Kasumi-1 (cell line): ENCODE results near the gene MCCC1.

Experiments
- DNase-seq, 2 experiments: peaks; one replicate each; lab custom pipeline; 2025; lab: John Stamatoyannopoulos, UW

The MCCC1 gene

GRCh38 chr3:182980204-182981037 lies 118.9 kb downstream of the MCCC1 start, which contains the start of gene DCUN1D1:
DCUN1D1 (minus strand) TSS chr3:182980538; CDS start chr3:182980489, 49 bp downstream.
- DNase-seq: peak; percentile 59 to 71

- DNase-seq: peak; percentile 30 to 56
These were observed 119.6 kb downstream of the MCCC1 start for GRCh38 chr3:182979674-182980191.

- DNase-seq: peak in 1 of 2 experiments; percentile 30
These were observed 120.1 kb downstream of the MCCC1 start for GRCh38 chr3:182979103-182979673.

GRCh38 chr3:182978387-182978786 lies 120.9 kb downstream of the MCCC1 start:
- DNase-seq: no peak

- no peak for DNase-seq
These were observed 126.2 kb downstream of the MCCC1 start for GRCh38 chr3:182973047-182973446.

GRCh38 chr3:182972387-182972786 lies 126.9 kb downstream of the MCCC1 start:
- DNase-seq: no peak

- DNase-seq: no peak
These were observed 127.7 kb downstream of the MCCC1 start for GRCh38 chr3:182971637-182972036.

GRCh38 chr3:182970811-182971418 lies 128.4 kb downstream of the MCCC1 start:
- no peak for DNase-seq

GRCh38 chr3:182969853-182970252 lies 129.4 kb downstream of the MCCC1 start:
- DNase-seq: no peak

GRCh38 chr3:182969277-182969676 lies 130.0 kb downstream of the MCCC1 start:
- no peak for DNase-seq

- no peak for DNase-seq
These were observed 131.8 kb downstream of the MCCC1 start for GRCh38 chr3:182967218-182968204.

- DNase-seq: no peak
These were observed 133.4 kb downstream of the MCCC1 start for GRCh38 chr3:182965861-182966366.
